DMS114 treated with DMSO at 0.1 percent for 48 hours (cell line): Measurements from ENCODE around the gene CUL4A.
A peak's percentile ranks its signal among the peaks of the same experiment; 100 is the strongest.
"Not testable (repeated sequence)": the region's sequence is repeated elsewhere in the genome, so short reads cannot be mapped to it uniquely, and the experiment has no call there.

Experiments
- DNase-seq: peaks from one replicate; lab custom pipeline; 2025; ENCODE audit not compliant: unreplicated experiment; lab: John Stamatoyannopoulos, UW

CUL4A gene

DNA sequence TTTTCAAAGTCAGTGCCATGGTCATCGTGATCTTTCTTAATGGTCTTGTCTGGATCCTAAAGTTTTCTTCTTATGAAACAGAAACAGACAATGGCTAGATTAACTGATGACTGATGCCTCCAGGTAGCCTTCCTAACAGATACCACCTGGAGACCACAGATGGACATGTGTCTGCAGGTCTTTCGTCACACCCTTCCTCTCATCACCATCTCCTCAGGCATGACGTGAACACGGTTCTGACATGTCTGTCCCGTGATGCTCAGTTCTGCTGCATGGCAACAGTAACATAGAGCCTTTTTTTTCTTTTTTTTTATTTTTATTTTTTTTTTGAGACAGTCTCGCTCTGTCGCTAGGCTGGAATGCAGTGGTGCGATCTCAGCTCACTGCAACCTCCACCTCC, 74.5 kb downstream of the CUL4A start:
- DNase-seq = no peak

DNA sequence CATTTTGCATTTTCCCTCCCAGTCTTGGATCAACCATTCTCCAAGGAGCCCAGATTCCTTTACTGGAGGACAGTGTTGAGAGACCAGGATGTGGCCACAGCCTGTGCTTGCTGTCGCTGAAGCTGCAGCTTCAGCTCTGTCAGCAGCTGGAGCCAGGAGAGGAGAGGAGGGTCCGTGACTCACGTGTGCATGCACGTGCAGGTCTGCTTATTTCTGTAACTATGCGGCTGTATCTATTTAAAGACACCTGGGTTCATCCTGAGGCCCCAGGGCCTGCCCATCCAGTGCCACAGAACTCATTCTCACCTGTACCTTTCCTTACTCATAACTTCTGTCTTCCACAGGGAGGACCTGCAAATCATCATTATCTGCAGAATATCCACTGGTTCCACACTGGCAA, 79.5 kb downstream of the CUL4A start:
- no peak for DNase-seq

DNA sequence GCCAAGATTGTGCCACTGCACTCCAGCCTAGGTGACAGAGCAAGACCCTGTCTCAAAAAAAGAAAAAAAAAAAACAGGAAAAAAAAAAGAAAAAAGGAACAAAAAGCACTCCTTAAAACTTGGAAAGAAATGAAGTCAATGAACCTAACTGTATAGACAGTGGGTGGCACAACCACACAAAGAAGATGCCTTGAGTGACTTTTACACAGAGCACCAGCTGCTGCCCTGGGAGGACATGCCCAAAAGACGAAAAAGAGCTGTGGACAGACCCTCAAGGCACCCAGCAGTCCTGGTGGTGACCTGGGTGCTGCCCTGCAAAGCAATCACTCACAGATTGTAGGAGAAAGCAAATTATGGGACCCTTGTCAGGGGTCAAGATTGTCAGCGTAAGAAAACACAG, 81.7 kb downstream of the CUL4A start:
- no peak for DNase-seq

DNA sequence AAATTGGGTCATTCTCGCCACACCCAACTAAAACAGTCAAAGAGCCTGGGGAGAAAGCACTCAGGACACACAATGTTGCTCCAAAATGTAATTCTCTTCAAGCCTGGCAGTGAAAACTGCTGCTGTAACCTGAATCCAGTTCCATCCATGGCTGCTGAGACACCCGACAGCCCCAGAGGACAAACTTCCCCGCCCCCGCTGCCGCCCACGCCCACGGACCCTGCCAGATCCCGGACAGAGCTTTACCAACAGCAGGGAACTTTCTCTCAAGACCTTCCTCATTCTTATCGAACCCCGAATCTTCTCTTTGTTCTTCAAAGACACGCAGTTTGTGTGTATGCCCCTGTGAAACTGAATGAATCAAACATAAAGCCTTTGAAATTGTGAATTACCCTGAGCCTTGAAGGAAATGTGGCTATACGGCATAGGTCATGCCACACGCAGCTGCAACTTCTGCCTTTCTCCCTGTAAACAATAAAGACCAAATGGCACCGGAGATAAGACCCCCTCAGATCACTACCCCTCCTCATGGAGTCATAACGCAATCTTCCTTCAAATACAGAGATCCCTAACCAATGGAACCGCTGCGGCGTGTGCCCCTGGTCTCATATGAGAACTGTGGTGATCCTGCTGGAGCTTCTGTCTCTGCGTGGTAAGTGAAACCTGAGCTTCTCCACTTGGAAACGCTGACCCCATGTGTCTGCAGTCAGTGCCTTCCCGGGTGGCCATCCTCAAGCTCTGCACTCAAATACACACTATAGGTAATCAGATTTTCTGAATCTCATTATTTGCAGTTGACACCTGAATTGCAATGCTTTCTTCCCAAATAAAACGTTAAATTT, 82.8 kb downstream of the CUL4A start:
- DNase-seq = no peak

DNA sequence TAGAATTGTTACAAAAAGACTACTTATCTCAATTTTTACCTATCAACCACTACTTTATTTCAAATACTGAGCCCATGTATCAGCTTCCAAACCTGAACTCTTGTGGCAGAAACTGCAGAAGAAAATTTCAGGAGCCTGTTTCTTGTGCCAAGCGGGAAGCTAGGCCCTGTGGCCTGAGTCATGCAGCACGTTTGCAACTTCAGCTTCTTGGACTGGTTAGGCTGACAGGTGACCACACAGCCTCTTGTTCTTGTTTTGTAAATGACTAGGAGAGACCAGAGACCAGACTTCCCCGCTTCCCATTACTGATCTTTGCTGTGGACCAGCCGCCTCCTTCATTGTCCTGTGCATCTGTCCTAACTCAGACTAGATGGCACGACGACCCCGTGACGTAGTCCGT, 84.3 kb downstream of the CUL4A start:
- no peak for DNase-seq

DNA sequence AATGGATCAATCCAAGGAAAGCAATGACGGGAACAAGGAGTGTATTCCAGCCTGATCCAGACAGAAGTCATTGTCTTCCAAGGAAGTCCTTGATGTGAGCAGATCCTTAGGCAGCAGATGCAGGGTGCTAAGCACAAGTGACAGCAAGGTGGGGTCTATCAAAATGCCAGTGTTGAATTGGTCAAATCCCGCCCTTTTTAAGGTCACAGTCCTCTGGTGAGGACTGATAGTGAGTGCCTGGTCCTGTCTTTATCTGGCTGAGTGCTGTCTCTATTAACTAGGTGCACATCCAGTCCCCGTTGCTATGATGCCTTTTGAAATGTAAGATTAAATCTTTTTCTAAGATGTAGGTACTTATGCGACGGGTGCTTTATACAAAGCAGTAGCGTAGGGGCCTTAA, 86.4 kb downstream of the CUL4A start:
- no peak for DNase-seq

DNA sequence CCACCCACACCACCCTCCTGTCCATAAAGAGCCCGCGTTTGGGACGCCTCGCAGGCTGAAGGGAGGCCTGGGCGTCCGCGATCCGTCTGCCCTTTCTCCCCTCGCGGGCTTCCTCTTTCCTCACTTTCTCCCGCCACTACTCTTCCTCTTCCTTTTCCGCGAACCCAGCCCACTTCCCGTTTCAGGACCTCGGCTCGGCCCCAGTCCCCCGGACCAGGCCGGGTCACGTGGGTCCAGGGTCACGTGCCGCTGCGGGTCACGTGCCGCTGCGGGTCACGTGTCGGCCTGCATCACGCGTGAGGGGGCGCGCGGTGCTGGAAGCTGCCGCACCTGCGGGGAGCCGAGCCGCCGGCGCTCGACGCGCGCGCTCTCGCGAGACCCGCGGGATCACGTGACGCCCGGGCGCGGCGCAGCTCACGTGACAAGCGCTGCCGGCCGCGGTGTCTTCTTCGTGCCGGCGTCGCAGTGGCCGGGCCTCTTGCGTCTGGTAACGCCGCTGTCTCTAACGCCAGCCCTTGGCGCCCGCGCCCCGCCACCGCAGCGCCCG, 87.5 kb downstream of the CUL4A start, which contains the start of gene LAMP1:
LAMP1 (plus strand) TSS at position 417 of the 547 bp plus-strand sequence. CDS start 196 bp downstream, outside the sequence.
- DNase-seq = peak; percentile 47

DNA sequence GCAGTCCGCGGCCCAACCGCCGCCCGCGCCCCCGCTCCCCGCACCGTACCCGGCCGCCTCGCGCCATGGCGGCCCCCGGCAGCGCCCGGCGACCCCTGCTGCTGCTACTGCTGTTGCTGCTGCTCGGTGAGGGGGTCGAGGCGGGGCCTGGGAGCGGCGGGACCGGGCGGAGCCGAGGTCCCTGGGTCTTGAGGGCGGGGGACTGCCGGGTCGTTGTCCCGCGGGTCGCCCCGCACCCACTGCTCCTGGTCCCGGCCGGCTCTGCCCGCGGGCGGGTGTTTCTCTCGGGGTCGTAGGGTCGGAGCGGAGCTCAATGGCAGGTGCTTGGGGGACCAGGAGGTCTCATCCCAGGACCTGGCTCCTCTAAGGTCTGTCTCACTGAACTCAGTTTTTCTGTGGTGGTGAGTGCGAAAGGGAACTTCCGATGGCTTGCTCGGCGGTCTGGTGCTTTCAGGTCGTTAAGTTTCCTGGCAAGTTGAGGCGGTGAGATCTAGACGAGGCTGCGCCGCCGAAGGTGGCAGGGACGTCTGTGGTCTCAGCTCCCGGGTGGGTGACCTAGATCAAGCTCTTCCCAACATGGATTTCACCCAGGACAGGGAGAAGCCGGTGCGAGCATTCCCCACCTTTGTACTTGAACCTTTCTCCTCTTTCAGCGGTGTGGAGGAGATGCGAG, 88.1 kb downstream of the CUL4A start:
- no peak for DNase-seq

DNA sequence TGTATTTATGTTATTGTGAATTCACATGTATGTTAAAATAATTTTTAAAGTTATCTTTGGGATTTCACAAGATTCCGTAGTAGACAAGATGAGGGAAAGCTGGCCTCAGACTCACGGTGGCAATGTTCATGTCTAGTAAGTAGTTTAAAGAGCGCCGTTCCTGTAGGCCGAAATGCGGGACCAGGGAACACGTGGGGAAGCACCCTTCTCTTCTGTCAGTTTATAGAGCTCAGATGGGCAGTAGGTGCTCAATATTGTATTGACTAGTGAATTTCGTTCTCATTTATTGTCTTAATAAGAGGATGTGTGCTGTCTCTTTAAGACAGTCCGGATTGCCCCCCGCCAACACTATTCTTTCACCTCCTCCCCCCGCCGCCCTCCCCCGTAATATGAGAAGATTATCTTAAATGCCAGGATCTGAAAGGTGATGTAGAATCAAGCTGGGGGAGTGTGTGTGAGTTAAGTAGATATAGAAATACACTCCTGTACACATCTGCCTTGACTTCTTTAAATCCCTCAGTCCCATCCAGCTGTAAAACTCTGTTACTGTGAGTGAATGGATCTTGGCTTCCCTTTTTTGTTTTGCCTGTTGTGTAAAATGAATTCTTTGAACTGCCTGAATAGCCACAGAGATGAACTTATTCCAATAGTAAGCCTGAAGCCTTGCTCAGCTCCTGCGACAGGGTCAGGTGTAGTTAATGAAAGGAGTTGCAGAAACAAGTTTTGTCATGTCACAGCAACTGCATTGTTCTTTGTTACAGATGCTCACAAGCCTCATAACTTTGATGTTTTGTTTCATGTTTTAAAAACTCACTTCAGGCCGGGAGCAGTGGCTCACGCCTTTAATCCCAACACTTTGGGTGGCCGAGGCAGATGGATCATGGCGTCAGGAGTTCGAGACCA, 88.9 kb downstream of the CUL4A start:
- DNase-seq = no peak

DNA sequence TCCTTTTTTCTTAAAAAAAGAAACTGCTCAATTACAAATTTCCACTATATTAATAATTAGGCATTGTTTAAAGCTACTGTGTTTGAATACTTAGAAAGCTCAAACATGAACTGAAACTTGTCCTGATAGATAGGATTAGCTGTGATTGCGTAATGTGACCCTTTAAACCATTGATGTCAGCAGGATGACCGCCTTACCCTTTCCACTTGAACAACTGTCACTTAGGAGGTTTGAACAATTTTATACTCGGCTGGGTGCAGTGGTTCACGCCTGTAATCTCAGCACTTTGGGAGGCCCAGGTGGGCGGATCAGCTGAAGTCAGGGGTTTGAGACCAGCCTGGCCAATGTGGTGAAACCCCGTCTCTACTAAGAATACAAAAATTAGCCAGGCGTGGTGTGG, 90.5 kb downstream of the CUL4A start:
- DNase-seq = no peak

DNA sequence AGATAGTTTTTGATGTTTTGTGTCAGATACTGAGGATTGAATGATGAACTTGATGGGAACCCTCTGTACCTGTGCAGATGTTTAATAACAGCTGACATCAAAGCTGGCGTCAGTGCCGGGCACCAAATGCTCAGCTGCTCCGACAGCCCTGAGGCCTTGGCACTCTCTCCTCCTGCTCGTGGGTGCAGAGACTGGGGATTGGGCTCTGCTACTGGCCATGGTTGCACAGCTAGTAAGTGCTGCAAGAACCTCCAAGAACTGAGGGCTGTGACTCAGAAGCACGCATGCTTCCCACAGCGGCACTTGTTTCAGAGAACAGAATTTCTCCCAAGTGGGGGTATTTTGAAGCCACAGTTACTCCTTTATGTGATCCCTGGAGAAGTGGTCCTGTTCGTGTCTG, 93.6 kb downstream of the CUL4A start:
- DNase-seq = no peak

DNA sequence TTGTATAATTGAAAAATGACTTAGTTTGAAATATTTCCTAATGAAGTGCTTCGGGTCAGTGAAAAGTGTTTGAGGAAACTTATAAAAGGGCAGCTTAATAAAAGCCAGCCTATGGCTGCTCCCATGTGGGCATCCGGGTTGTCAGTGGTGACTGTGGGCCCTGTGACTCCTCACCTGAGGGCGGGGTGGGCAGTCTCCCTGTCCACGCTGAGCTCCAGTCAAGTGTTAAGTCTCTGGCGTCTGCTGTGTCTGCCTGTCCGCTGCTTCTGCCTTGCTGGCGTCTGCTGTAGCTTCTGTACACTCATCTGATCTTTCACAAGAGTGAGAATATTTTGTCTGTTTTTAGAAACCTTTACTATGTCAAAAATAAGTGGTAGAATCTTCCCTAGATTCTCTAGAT, 94.7 kb downstream of the CUL4A start:
- DNase-seq = no peak

DNA sequence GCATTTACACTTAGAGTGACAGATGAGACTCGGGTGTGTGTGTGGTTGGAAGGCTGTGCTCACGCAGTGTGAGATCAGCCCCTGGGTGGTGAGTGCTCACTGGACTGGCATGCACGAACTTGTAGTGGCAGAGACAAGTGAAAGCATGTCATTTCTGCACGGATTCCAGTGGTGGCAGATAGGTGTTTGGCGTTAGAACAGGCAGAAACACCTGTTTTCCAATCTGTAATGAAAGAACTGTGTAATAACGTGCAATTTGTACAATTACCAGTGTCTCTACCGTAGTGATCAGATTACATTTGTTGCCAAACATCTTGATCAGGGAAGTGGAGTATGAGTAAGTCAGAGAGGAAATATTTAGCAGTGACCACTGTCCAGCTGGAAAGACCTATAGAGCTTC, 95.8 kb downstream of the CUL4A start:
- DNase-seq = no peak

DNA sequence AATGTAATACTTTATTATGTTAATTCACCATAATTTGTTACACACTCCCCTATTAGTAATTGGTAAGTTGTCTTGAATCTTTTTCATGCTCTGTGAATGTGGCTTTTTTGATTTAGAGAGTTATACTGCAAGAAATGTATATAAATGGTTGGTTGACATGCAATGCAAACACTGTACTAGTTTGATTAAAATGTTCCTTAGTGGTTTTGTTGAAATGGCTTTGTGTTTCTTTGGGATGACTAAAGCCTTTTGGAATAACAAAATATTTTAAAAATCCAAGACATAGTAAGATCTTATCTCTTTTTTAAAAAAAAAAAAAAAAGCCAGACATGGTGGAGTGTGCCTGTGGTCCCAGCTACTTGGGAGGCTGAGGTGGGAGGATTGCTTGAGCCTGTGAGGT, 98.1 kb downstream of the CUL4A start:
- no peak for DNase-seq

DNA sequence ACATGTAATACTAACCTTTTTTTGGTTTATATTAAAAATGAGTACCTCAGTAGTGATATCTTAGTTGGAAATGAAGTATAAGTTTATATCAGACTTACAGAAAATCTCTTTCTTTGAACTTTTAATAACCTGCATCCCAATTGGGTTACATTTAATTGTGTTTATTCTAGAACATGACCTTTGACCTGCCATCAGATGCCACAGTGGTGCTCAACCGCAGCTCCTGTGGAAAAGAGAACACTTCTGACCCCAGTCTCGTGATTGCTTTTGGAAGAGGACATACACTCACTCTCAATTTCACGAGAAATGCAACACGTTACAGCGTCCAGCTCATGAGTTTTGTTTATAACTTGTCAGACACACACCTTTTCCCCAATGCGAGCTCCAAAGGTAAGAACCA, 100.1 kb downstream of the CUL4A start:
- no peak for DNase-seq

DNA sequence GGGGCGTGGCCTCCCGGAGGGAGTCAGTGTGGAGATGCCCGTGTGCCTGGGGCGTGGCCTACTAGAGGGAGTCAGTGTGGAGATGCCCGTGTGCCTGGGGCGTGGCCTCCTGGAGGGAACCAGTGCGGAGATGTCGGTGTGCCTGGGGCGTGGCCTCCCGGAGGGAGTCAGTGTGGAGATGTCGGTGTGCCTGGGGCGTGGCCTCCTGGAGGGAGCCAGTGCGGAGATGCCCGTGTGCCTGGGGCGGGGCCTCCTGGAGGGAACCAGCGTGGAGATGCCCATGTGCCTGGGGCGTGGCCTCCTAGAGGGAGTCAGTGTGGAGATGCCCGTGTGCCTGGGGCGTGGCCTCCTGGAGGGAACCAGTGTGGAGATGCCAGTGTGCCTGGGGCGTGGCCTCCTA, 104.7 kb downstream of the CUL4A start:
- not testable (repeated sequence) for DNase-seq

DNA sequence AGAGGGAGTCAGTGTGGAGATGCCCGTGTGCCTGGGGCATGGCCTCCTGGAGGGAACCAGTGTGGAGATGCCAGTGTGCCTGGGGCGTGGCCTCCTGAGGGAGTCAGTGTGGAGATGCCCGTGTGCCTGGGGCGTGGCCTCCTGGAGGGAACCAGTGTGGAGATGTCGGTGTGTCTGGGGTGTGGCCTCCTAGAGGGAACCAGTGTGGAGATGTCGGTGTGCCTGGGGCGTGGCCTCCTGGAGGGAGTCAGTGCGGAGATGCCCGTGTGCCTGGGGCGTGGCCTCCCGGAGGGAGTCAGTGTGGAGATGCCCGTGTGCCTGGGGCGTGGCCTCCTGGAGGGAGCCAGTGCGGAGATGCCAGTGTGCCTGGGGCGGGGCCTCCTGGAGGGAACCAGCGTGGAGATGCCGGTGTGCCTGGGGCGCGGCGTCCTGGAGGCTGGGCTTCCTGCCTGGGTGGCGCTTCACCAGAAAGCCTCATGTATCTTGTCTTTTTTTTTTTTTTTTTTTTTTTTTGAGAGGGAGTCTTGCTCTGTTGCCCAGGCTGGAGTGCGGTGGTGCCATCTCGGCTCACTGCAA, 105.6 kb downstream of the CUL4A start:
- not testable (repeated sequence) for DNase-seq

DNA sequence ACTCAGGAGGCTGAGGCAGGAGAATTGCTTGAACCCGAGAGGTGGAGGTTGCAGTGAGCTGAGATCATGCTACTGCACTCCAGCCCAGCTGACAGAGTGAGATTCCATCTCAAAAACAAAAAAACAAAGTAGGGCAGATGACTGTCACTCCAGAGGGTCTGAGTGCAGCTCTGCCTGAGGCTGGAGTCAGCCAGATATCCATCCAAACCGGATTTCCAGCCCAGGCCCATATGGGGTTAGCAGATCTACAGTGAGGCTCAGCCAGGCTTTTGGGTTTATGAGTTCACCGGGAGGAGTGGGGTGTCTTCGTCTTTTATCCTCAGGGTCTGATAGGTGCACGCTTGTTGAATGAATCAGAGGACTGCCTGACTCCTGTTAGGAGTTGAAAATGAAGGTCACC, 106.6 kb downstream of the CUL4A start:
- no peak for DNase-seq
